Kidney epithelial cell (primary cell): ENCODE results near the gene FOSB. TPM values are rescaled to one million over a fixed set of nuclear protein-coding genes. Genes with fewer than 3 reads are reported as not detected.

Experiments used
- DNase-seq: peaks from one replicate; pipeline ENCODE4 v3.0.0-alpha.2; 2010; ENCODE audit warnings: low read depth
- H3K27me3 ChIP-seq: 2 replicates; pipeline ENCODE4 v1.6.0; 2011; ENCODE audit warnings: low read length; ENCODE audit not compliant: control insufficient read depth, insufficient read depth
- H3K36me3 ChIP-seq: 2 replicates; pipeline ENCODE4 v1.5.1; 2011; ENCODE audit warnings: low read length; ENCODE audit not compliant: control insufficient read depth, insufficient read depth
- H3K4me3 ChIP-seq: 2 replicates; pipeline ENCODE4 v1.5.1; 2011; ENCODE audit warnings: low read depth, mild to moderate bottlenecking, control low read depth, low read length
- CTCF ChIP-seq: IDR thresholded peaks from 2 replicates; pipeline ENCODE4 v1.5.1; 2011; ENCODE audit warnings: mild to moderate bottlenecking, moderate library complexity, low read length, control low read depth, inconsistent platforms; ENCODE audit not compliant: insufficient read depth, poor library complexity, severe bottlenecking
- total RNA-seq: library from RNA; depleted of rRNA; stranded (reverse); fragments of >200 nt; gene quantifications from 2 replicates; pipeline ENCODE4 v1.2.3, GENCODE V29; 2015

The FOSB gene
- total RNA-seq, 1 donor from 2014 or later, result 1.6 TPM

DNA sequence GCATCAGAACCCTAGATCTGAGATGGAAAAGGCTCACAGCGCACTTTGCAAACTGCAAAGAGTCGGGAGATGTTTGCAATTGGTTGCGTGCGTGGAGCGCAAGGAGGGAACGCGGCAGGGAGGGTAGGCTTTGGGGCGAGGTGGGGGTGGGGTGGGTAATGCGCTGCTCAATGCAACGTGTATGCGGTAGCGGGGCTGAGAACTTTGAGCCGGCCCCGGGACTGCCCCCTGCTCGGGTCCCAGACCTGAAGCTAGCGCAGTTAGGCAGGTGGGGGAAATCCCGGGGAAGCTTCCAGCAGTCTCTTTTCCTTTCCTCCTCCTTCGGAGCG is 971 bp downstream of the FOSB start:
- H3K36me3 ChIP-seq, result no peaks in the 10 kb centered on the region
- DNase-seq, result no peak
- no peak for TF ChIP-seq CTCF
- H3K27me3 ChIP-seq, result no peaks in the 10 kb centered on the region
- peak overlapping the region; percentile 59 for H3K4me3 ChIP-seq

DNA sequence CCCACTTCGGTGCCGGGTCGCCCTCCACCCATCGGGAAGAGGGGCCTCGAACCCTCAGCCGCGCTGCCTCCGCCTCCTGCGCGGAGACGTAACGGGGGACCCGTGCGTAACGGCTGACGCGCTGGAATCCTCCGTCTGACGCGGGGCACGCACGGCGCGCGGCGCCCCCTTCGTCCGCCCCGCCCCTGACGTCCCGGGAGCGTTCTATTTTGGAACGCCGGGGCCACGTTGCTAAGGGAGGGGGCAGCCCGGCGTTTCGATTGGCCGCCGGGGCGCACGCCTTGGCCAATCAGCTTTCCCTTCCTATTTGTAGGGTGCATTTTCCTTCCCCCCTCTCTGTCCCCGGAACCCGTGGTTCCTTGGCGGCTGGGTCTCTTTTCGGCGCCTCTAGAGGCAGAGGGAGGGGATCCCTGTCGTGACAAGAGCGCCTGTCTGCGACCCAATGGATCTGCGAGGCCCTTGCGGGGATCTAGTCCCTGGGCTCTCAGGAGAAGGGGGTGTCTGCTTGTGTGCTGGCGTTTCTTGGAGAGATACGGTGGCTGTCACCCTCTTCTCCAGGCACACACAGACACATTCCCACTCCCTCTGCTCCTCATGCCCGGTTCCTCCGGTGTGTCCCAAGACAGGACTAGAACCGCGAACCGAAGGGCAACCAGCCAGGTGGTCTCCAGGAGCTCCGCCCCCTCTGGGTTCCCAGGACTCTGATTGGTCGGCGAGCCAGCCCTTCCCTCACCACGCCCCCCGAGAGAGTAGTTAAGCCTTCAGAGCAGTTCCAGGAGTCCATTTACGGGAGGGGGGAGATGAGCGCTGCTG is 1.5 kb downstream of the FOSB start:
- no peak for TF ChIP-seq CTCF
- DNase-seq, result no peak
- peak overlapping the region; percentile 59 for H3K4me3 ChIP-seq
- H3K27me3 ChIP-seq, result no peaks in the 10 kb centered on the region
- no peaks in the 10 kb centered on the region for H3K36me3 ChIP-seq

DNA sequence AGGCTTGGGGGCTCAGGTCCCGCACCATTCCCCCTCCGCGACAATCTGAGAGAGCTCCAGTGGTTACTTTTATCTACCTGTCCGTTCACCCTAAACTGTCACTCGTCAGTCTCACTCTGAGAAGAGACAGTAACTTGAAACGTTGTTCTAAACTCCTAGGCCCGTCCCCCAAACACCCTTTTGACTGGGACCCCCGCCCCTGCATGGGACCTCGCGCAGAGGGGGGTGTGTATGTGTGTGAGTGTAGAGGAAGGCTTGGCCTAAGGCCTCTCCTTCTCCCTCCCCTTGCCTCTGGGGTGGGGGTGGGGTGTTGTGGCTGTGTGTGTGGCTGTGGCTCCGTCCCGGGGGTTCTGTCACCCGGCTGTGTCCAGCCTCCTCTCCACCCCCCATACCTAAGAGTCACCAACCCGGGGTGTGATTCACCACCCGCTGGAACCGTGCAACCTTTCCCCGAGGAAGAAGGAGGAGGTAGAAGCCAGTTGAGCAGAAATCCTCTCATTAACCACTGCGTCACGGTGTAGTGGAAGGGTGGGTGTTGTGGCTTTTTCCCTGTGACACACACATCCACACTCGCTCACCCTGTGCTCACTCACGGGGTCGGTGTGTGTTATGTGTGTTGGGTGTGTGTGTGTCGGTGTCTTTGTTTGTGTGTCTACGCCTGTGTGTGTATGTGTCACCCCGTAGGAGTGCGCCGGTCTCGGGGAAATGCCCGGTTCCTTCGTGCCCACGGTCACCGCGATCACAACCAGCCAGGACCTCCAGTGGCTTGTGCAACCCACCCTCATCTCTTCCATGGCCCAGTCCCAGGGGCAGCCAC is 2.4 kb downstream of the FOSB start:
- H3K27me3 ChIP-seq, result no peaks in the 10 kb centered on the region
- no peak for TF ChIP-seq CTCF
- no peaks in the 10 kb centered on the region for H3K36me3 ChIP-seq
- no peak for DNase-seq
- H3K4me3 ChIP-seq, result peak overlapping the region; percentile 59

DNA sequence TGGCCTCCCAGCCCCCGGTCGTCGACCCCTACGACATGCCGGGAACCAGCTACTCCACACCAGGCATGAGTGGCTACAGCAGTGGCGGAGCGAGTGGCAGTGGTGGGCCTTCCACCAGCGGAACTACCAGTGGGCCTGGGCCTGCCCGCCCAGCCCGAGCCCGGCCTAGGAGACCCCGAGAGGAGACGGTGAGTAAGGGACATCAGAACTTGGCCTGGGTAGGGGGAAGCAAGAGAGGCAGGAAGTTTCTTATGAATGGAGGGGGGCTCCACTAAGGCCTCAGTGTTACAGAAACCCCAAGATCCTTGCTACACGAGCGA is 2.9 kb downstream of the FOSB start:
- Histone ChIP-seq H3K36me3 (no peaks in the 10 kb centered on the region), H3K27me3 (no peaks in the 10 kb centered on the region), H3K4me3 (no peak overlapping the region)
- no peak for DNase-seq
- no peak for TF ChIP-seq CTCF

GRCh38 chr19:45471111-45471930 is 3.5 kb downstream of the FOSB start:
- H3K36me3 ChIP-seq, result no peaks in the 10 kb centered on the region
- TF ChIP-seq CTCF, result no peak
- H3K4me3 ChIP-seq, result no peak overlapping the region
- no peaks in the 10 kb centered on the region for H3K27me3 ChIP-seq
- DNase-seq, result no peak
